ENCODE results near the gene MTMR4.
"Not testable (repeated sequence)": the region's sequence is repeated elsewhere in the genome, so short reads cannot be mapped to it uniquely, and the experiment has no call there.

Gene MTMR4

DNA sequence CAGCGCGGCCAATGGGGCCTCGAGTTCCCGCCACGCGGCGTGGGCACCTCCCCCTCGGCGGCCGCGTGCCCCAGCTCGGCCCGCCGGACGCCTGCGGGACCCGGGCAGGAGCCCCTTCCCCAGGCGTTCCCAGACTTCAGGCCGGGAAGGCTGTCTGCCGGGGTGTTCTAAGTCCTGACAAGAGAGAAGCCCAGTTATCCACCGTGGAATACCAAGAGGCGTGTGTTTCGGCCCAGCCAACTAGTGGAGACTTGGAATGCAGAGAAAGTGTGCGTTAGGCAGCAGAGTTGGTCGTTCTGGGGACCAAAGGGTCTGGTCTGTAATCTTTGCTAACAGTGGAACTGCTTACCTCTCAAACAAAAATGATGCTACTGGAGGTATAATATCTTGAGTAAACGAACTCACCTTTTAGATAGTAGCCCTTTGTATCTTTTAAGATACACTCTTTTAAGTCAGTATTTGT is 26.0 kb downstream of the MTMR4 start:
- no peak for DNase-seq

DNA sequence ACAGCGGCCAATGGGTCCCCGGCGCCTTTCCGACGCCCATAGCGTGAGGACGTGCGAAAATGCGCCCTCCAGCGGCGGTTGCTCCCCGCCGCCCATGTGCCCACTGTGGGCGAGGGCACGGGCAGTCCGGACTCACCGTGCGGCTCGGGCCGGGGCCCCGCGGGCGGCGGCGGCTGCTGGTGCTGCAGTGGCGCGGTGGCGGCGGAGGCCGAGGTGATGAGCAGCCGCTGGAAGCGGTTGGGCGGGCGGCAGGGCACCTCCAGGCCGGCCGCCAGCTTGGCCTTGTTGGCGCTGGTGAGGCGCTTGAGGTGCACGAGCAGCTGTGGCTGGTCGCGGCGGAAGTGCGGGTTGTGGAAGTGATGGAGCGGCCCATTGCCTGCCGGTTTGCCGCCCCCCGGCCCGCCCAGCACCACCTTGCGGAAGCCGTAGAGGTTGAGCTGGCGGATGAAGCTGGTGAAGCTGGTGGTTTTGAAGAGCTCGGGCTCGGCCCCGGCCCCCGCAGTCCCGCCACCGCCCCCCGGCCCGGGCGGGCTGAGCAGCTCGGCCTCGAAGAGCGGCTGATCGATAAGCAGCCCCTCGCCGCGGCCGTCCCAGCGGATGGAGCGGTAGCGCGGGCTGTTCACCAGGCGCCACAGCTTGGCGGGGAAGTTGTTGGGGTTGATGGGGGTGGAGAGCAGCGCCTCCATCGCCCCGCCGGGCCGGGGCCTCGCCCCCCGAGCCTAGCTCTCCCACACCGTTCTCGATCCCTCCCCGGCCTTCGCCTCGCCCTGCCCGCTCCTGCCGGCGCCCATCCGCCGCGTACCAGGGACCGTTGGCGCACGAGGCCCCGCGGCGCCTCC is 26.6 kb downstream of the MTMR4 start, which contains the start of gene HSF5:
Gene HSF5 (minus strand): TSS at position 820 of the 839 bp plus-strand sequence. CDS start 134 bp downstream, at position 686.
- peak; percentile 87 for DNase-seq

- DNase-seq = no peak
These were observed 29.8 kb downstream of the MTMR4 start for GRCh38 chr17:58484600-58484999.

GRCh38 chr17:58481798-58482197 is 32.6 kb downstream of the MTMR4 start:
- DNase-seq = not testable (repeated sequence)

GRCh38 chr17:58480090-58480489 is 34.3 kb downstream of the MTMR4 start:
- DNase-seq = no peak

GRCh38 chr17:58476812-58477211 is 37.6 kb downstream of the MTMR4 start:
- no peak for DNase-seq

DNA sequence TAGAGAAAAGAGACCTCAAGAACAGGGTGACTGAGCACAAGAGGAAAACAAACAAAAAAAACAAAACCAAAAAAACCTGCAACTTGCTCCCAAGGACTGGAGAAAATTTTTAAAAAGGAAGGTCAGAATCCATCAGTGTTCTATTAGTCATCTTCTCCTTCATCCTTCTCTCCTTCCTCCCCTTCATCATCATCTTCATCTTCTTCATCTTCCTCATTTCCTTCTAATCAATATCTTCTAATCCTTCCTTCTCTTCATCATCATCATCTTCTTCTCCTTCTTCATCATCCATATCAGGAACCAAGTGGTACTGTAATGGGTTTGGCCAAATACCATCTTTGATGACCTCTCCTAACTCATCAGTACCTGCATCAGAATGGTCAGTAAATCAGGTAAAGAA is 38.5 kb downstream of the MTMR4 start:
- DNase-seq = no peak

- no peak for DNase-seq
These were observed 44.1 kb downstream of the MTMR4 start for GRCh38 chr17:58470356-58470755.

DNA sequence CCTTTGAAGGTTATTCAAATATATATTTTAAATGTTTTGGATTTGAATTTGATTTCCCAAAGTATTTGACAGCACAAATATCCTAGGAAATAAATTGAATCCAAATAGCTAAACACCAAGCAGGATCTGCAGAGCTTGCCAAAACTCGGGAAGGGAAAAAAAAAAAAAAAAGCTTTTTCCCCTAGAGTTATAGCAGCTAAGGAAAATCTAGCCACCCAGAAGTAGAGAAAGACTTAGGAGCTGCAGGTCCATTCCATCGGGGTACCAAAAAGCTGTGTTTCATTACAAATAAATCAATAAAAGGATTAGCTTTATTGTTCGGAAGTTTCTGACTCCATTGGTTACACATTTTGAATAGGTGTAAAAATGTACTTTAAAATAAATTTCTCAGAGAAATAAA is 45.5 kb downstream of the MTMR4 start:
- no peak for DNase-seq

- DNase-seq = no peak
These were observed 58.9 kb downstream of the MTMR4 start for GRCh38 chr17:58455491-58455890.

- no peak for DNase-seq
These were observed 61.7 kb downstream of the MTMR4 start for GRCh38 chr17:58452738-58453137.

DNA sequence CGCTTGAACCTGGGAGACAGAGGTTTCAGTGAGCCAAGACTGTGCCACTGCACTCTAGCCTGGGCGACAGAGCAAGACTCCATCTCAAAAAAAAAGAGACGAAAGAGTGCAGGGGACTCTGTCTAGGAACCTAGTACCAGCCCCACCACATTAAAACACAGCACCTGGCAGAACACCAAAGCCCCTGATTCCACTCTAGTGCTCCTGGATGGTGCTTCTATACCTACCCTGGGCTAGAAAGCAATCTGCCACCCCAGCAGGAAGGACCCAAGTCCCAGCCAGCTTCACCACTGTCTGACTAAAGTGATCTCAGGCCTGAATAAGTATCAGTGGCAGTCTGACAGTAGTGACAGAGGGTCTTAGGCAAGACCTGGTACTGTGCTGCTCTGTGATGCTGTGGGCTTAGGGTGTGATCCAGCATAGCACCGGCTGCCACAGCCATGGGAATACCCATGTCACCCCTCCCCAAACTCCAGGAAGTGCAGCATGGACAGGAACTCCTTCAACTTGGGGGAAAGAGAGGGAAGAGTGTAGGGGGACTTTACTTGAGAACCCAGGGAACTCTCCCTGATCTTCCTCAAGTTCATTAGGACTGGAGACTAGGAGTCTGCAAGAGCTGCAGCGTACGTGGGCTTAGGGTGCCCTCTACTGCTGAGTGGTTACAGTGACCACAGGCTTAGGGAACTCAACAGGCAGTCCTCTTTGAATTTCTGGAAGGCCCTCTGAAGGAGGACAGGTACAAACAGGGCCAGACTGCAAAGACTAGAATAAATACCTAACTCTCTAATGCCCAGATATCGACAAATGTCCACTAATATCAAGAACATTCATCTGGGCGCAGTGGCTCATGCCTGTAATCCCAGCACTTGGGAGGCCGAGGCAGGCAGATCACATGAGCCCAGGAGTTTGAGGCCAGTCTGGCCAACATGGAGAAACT is 67.1 kb downstream of the MTMR4 start:
- peak; percentile 77 for DNase-seq

- DNase-seq = no peak
These were observed 68.4 kb downstream of the MTMR4 start for GRCh38 chr17:58446086-58446485.

All from activated CD8-positive, alpha-beta memory T cell treated with anti-CD3 and anti-CD28 coated beads, Interleukin-2, amount 50 U/mL, for 48 hours (primary cell).